Gastrocnemius medialis (tissue), 4 donors: Measurements from ENCODE around the gene OXNAD1.

Experiments
- CTCF ChIP-seq, 5 experiments: fragments of 450-650 bp in 3 of 5; fragments of 200-600 bp in 2 of 5; sonication (generic) in 2 of 5; IDR thresholded peaks in 4 of 5; conservative IDR thresholded peaks in 1 of 5; 1 replicate in 4 of 5; 2 replicates in 1 of 5; pipeline ENCODE4 v1.5.1; 2016 to 2019; ENCODE audit warnings: antibody characterized with exemption in 5 of 5, mild to moderate bottlenecking in 3 of 5, moderate library complexity in 3 of 5
- POLR2A ChIP-seq, 2 donors: fragments of 450-650 bp; IDR thresholded peaks; one replicate each; pipeline ENCODE4 v1.6.1; 2017; ENCODE audit warnings: antibody characterized with exemption in 2 of 2, mild to moderate bottlenecking in 2 of 2, moderate library complexity in 2 of 2

- no peak for TF ChIP-seq POLR2A (IDR thresholded peaks at IDR 0.05)
- no peak for TF ChIP-seq CTCF (IDR thresholded peaks at IDR 0.05 in 4 of 5, conservative IDR thresholded peaks at IDR 0.05 in 1 of 5)
Measured at GRCh38 chr3:16354291-16354690, 89.3 kb downstream of the OXNAD1 start.
